Activated gamma-delta T cell (primary cell): Measurements from ENCODE around the gene PDE4B.

Source experiments
- DNase-seq: peaks from one replicate; lab custom pipeline; 2025; lab: John Stamatoyannopoulos, UW

The PDE4B gene

GRCh38 chr1:66336641-66336990, 543.9 kb downstream of the PDE4B start:
- DNase-seq = no peak

- DNase-seq = no peak
Measured at GRCh38 chr1:66337249-66337648, 544.6 kb downstream of the PDE4B start.

DNA sequence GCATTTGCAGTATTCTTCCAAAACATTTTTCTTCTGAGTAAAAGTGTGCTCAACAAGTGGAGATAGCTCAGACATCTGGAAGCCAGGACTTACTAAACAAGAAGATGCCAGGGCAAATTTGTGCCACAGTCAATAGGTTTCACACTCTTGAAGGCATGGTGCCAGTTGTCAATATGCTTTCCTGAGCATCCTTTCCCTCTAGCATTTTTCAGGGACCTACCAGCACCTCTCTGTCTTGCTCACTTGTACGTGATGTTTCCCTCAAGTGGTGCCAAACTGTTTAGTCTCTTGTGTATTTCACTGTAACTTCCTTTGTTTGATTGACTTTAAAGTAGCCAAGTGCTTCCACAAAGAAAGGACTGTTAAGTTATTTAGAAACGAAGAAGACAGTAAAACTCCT, 547.2 kb downstream of the PDE4B start:
- no peak for DNase-seq

- DNase-seq = no peak
Measured at GRCh38 chr1:66341446-66342089, 548.9 kb downstream of the PDE4B start.

GRCh38 chr1:66342707-66343106, 550.0 kb downstream of the PDE4B start:
- DNase-seq = no peak

GRCh38 chr1:66343569-66344325, 551.1 kb downstream of the PDE4B start:
- DNase-seq = no peak

- DNase-seq = no peak
Measured at GRCh38 chr1:66346057-66346795, 553.5 kb downstream of the PDE4B start.

GRCh38 chr1:66346873-66347272, 554.2 kb downstream of the PDE4B start:
- no peak for DNase-seq

- no peak for DNase-seq
Measured at GRCh38 chr1:66348776-66349175, 556.1 kb downstream of the PDE4B start.

DNA sequence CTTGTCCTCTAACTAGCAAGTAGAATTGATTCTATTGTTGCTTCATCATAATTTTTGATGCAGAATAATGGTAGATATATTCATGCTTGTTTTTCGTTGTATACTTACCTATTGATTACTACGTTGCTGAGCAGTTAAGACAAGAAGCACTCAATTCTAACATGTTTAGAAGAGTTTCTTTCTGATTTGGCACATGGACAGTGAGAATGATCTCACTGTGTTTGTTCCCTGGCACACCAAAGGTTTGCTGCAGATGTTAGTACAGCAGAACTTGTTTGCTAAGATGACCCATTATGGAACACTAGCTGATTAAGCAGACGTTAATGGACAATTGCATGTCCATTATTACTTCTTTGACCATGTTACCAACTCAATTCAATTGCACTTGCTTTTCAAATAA, 556.5 kb downstream of the PDE4B start:
- no peak for DNase-seq

DNA sequence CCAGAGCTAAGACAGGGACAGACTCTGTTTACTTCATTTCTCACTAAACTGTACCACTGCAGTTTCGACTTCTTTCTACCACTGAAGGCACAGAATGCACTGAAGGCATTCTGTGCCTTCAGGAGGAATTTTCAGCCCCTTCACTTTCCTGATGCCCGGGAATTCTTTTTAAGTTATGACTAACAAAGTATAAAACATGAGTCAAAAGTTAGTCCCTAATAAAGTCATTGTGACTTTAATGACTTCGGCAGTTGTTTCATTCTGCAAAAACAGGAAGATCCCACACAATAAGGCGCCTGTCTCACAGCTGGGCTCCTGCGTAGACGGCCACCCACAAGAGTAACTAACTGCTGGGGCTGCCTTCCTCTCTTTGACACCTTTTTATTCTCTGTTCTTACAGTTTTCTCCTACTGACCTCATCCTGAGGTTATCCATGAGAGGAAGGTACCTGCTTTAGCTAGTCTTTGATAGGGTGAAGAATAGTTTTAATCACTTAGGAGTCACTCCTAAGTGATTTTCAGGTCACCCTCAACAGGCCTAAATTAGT, 557.4 kb downstream of the PDE4B start:
- DNase-seq = no peak

- no peak for DNase-seq
Measured at GRCh38 chr1:66351478-66351877, 558.8 kb downstream of the PDE4B start.

- DNase-seq = no peak
Measured at GRCh38 chr1:66351913-66352312, 559.2 kb downstream of the PDE4B start.

- DNase-seq = no peak
Measured at GRCh38 chr1:66352792-66353191, 560.1 kb downstream of the PDE4B start.

DNA sequence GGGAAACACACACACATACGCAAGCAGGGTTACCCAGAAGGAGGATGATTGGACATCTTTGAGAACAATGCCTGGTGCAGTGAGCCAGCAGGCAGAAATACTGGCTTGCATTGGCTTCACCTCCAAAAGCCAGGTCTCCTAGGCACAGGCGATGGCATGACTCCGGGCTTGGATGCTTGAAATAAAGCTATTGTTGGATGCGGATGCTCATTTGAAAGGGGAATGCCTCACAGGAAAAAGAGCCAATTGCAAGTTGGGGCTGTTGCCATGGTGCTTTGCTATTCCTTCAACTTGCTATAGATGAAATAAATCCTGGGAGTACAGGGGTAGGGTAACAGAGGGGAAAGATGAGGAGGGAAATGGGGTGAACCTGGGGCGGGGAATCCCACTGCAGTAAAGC, 560.6 kb downstream of the PDE4B start:
- DNase-seq = no peak

GRCh38 chr1:66354311-66355201, 561.9 kb downstream of the PDE4B start:
- no peak for DNase-seq

- DNase-seq = no peak
Measured at GRCh38 chr1:66355756-66356155, 563.1 kb downstream of the PDE4B start.

DNA sequence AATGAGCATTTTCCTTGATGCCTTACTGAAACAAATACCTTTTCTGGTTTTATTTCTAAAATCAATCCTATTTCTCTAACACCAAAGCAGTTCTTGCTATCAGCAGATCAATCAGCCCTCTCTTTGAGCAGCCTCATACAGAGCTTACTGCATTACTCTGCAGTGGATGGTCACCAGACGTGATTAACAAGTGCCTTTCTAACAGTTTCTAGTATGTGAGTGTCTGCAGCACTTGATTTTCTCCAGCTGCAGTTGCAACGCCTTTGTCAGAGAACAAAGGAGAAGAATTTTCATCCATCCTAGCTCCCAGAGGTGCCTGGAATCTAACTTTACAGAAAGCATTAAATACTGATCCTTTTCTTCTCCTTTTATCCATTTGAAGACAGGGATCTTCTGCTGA, 563.9 kb downstream of the PDE4B start:
- no peak for DNase-seq

DNA sequence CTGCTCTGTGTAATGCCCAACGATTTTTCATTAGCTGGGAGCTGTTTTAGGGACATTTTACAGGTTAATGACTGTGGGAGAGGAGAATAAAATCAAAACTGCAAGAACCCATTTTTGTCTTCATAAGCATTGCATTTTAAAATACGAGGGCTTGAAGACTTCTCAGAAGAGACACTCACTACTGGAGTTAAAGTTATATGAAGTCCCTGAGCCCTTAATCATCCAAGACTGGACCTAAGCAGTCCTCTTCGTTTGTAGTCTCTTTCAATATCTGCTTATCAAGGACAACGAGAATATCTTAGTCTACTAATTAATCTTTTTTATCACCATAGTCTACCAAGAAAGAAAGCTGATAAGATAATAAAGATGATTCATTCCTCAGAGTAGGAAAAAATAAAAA, 564.3 kb downstream of the PDE4B start:
- DNase-seq = no peak

DNA sequence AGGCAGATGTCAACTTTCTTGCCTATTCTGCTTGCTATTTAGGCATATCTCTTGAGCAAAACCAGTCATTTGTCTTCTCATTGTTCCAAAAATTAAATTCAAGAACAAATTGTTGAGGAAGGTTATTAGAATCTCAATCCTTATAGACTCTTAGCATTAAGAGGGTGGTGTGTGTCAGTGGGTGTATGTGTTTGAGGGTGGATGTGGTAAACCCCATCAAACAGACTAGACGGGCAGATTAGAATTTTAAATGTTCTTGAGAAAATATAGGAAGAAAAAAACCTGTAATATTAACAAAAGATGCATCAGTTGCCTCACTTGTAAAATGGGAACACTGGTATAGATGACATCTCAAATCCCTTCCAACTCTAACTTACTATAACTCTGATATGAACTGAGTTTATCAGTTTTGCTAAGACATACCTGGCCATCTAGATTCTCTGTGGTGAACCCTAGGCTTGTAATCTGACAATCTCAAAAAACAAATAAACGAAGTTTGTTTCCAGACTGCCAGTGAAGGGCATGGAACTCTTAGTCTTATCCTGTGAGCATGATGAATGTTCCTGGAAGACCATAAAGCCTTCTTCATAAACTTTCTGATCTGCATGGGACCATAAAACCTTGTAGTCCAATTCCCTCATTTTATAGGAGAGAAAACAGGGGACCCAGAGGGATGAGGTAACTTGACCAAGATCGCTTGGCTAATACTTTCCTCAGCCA, 564.9 kb downstream of the PDE4B start:
- DNase-seq = no peak

- no peak for DNase-seq
Measured at GRCh38 chr1:66359269-66359668, 566.6 kb downstream of the PDE4B start.
